HG03064 (cell line): ENCODE measurements around the gene TAF8.

ENCODE experiments used
- ATAC-seq: cut with Tn5 transposase; IDR thresholded peaks from one replicate; pipeline ENCODE4 v1.9.1; 2021; ENCODE audit warnings: low read depth; ENCODE audit not compliant: unreplicated experiment

TAF8 gene

GRCh38 chr6:42095094-42095493, 44.8 kb downstream of the TAF8 start:
- ATAC-seq: no peak

DNA sequence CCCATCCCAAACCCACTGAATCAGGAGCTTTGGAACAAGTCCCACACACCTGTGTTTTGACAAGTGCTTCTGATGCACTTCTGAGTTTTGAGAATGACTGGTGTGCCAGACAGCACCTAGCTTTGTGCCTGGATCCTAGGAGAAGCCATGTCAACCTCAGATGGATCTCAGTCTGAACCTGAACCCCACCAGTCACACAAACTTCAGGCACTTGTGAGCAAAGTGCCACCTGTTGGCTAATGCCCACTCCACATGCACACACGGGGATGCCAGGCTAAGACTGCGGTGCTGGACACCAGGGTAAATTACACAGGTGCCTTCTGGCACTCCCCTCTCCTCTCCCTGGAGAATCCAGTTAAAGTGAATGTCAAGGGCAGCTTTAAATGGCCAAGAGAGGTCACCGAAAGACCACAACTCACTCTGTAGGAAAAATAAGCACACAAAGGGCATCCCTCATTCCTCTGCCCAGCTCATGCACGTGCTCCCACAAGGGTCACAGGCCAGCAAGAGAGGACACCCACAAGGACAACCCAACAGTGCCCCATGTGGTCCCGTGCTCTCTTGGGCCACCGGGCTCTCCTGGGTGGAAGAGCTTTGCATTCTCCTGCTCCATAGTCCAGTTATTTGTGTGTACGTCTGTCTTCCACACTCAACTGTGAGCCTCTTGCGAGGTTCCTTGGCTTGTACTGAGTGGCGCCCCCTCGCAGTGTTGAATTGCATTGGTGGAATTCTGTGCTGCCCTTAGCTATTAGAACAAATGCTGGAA, 45.6 kb downstream of the TAF8 start:
- no peak for ATAC-seq

GRCh38 chr6:42099340-42100028, 49.2 kb downstream of the TAF8 start:
- no peak for ATAC-seq

DNA sequence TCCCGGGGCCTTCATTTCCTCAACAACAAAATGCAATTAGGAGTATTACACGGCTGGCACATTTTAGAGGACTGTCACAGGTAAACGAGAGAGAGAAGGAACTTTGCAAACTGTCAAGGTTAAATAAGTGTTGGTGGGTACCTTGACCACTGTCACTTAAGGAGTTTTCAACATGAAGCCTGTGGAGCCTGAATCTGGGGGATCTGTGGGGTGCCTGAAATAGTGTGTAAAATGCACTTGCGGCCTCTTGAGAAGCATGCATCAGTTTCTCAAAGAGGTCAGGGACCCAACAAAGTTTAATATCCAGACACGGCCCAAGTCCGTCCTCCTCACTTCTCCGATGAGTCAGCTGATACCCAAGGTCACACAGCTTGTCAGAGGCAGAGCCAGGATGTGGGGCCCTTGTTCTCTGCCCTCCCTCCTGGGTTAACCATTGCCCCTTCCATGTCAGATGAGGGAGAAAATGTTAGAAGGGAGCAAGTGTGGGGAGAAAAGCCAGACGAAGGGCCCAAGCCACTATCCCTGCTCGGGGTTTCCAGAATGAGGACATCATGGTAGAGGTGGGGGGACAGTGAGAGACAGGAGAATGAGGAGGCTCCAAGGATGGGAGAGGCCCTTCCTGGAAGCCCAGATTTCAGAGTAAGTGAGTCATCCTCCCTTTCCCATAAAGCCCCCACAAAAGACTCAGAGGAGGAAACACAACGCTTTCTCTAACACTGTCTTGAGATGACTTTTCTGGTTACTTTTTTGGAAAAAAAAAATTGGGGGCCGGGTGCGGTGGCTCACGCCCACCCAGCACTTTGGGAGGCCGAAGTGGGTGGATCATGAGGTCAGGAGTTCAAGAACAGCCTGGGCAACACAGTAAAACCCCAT, 49.9 kb downstream of the TAF8 start:
- no peak for ATAC-seq

GRCh38 chr6:42101186-42101657, 50.9 kb downstream of the TAF8 start:
- no peak for ATAC-seq

DNA sequence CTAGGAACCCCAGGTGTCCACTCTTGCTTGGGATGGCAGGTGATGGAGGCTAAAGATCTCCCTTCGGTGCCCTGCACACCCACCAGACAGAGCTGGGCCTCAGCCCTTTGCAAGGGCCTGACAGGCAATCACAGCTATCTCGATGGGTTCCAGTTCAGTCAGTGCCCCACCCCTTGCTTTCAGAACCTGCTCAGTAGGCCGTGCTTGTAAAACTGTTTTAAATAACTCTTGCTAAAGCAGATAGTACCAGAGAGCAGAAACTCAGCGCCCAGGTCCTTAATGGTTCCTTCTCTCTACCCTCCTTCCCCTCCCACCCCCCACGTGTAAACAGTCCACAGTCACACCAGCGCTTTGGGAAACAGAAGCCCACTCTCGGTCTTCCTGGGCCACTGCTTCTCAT, 52.9 kb downstream of the TAF8 start:
- ATAC-seq: no peak

GRCh38 chr6:42103753-42104094, 53.4 kb downstream of the TAF8 start:
- ATAC-seq: no peak

GRCh38 chr6:42104095-42104803, 53.9 kb downstream of the TAF8 start:
- ATAC-seq: no peak

GRCh38 chr6:42104804-42105125, 54.4 kb downstream of the TAF8 start:
- ATAC-seq: no peak

DNA sequence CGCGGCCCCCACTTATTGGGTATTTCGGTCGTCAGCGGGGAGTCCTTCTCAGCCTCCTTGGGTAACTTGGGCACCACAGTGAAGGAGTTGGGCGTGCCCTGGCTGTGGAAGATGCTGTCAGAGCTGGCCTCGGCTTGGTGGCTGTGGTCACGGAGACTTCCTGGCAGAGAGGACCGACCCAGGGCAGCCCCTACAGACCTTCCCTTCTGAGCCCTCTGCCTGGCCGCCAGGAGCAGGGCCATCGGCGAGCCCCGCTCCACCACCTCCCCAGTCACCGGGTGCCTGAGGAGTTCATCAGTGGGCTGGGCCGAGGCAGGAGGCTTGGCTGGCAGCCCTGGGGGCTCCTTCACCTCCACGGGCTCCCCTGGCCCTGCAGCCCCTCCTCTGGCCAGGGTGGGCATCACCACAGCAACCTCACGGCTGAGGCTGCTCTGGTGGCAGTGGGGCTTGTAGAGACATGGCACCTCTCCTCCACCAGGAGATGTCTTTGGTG, 54.9 kb downstream of the TAF8 start:
- no peak for ATAC-seq

- ATAC-seq: no peak
These were observed 55.4 kb downstream of the TAF8 start for GRCh38 chr6:42105709-42106108.

DNA sequence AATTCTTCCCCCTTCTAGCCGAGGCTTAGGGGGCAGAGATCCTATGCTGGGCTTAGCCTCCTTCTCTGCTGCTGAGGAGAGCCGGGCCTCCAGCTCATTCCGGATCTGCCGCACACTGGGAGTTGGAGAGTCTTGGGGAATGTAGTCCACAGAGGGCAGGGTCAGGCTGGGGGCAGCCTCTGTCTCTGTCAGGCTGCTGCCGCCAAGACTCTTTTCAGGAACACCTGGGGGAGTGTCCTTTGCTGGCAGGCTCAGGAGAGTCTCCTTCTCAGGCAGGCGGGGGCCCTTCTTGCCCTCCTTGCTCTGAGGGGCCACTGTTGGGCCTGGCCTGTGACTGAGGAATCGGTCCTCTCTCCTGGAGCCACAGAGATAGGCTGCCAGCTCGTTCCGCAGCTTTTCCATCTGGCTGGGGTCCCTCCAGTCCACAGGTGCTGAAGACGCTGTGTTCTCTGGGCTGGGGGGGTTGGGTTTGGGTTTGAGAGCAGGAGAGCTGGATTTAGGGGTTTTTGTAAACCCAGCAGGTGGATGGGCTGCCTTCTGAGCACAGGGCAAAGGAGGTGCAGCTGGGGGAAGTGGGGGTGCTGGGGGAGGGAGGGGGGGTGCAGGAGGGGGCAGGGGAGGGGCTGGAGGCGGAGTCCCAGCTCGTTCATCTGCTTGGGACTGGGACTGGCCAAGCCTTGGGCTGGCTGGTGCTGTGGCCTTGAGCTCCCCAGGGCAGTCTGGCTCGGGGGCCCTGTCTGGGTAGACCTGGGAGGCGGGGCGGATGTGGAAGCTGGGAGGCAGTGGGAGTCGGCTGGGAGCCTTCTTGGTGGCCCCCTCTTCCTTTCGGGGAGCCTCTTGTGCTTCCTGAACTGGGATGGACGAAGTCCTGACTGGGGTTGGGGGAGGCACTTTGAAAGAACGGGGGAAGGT, 56.0 kb downstream of the TAF8 start:
- no peak for ATAC-seq

- no peak for ATAC-seq
These were observed 57.7 kb downstream of the TAF8 start for GRCh38 chr6:42108071-42108470.

- ATAC-seq: no peak
These were observed 60.4 kb downstream of the TAF8 start for GRCh38 chr6:42110683-42111082.

- no peak for ATAC-seq
These were observed 62.0 kb downstream of the TAF8 start for GRCh38 chr6:42112351-42112750.

DNA sequence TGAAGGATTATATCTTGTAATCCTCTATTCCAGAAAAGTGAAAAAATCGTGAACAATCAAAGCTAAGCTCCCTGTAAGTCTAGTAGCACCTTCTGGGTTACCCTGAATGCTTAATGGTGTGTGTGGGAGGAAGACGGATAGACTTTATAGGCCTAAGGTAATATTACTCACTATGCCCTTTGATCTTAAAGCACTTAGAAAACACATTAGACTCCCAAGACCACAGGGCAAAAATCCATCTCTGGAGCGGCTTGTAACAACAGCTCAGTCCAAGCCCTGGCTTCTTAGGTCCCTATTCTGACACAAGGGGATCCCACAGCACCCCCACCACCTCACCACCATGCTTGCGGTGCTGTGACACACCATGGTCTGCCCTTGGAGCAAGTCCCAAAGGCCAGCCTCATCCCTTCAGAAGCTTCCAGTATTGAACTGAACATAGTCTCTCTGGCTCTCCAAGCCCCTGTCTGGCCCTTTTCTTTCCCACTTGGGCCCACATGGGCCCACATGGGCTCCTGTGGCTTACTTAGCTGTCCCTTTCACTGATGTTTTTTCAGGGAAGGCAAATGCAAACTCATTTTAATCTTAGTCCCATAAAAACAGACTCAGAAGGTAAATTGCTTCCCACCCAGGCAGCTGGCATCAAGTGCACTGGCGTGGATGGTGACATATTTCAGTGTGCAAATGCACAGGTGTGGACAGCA, 63.8 kb downstream of the TAF8 start:
- no peak for ATAC-seq

GRCh38 chr6:42117843-42118161, 67.5 kb downstream of the TAF8 start:
- ATAC-seq: no peak

GRCh38 chr6:42118162-42119001, 68.1 kb downstream of the TAF8 start:
- ATAC-seq: no peak
